HEK293 (cell line): Measurements from ENCODE around the gene RASGRF2.

Experiments
- ZFP41 ChIP-seq: fragments of 450-650 bp; formaldehyde crosslinking; IDR thresholded peaks from 2 replicates; pipeline ENCODE4 v1.5.1; 2016; ENCODE audit warnings: missing biosample characterization, missing genetic modification characterization, borderline replicate concordance
- TF ChIP-seq, protein P1 (sequence below): fragments of 450-650 bp; formaldehyde crosslinking; IDR thresholded peaks from 2 replicates; pipeline ENCODE4 v1.5.1; 2016; ENCODE audit warnings: missing biosample characterization, missing genetic modification characterization, low read depth

DNA sequence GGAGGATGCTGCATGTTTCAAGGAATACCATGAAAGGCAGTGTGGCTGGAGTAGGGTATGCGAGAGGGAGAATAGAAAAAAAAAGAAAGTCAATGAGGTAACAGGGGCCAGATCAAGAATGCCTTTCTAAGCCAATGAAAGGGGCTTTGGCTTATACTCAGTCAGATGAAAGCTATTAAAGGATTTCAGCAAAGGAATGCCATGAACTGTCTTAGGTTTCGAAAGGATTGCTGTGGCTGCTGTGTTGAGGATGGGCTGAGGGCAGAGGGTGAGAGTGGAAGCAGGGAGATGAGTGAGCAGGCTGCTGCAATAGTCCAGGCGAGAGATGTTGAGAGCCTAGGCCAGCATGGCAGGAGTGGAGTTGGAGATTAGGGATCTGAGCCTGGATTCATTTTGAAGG is 137.6 kb downstream of the RASGRF2 start:
- TF ChIP-seq ZFP41 (tag by site-specific recombination) = no peak
- TF ChIP-seq, protein P1, sequence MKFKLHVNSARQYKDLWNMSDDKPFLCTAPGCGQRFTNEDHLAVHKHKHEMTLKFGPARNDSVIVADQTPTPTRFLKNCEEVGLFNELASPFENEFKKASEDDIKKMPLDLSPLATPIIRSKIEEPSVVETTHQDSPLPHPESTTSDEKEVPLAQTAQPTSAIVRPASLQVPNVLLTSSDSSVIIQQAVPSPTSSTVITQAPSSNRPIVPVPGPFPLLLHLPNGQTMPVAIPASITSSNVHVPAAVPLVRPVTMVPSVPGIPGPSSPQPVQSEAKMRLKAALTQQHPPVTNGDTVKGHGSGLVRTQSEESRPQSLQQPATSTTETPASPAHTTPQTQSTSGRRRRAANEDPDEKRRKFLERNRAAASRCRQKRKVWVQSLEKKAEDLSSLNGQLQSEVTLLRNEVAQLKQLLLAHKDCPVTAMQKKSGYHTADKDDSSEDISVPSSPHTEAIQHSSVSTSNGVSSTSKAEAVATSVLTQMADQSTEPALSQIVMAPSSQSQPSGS (tag by site-specific recombination) = no peak
